Measurements from ENCODE around the gene GPR55.
"Not testable (repeated sequence)": the region's sequence is repeated elsewhere in the genome, so short reads cannot be mapped to it uniquely, and the experiment has no call there.

The GPR55 gene

GRCh38 chr2:230924470-230925341 is at the start of gene GPR55:
Gene GPR55 (minus strand): TSS chr2:230925242. CDS start chr2:230910962, 14,280 bp downstream.
- no peak for DNase-seq (ENCODE audit: low read depth, low spot score)

DNA sequence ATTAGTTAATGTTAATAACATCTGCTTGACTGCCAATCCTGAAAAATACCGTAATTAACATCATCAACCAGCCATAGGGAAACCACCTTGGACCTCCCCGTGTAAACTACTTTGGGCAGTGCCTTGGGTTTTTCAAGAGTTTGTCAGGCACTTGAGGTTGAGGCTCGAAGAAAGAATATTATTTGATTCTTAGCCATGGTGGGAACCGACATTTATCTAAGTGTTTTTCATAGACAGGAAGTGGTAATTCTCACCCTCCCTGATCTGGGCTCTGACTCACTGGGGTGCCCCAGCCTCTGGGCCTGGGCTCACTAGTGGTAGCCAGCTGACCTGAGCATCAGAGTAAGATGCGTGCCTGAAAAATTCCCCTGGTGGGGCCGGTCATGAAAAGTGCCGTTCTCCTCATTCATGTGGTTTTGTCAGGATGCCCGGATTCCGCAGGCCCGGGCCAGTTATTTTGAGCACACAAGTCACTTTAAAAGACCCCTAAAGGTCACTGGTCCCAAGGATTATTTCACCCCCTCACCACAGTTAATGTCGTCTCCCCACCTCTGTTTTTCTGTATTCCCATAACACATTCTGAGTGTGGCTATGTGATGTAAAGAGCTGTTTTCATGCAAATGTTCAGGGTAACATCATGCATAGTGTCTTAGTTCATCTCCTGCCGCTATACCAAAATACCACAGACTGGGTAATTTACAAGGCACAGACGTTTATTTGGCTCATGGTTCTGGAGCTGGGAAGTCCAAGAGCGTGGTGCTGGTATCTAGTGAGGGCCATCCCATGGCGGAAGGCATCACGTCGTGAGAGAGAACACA is 49.3 kb upstream of the GPR55 start:
- no peak for DNase-seq (ENCODE audit: low read depth, low spot score)

- DNase-seq (ENCODE audit: low read depth, low spot score), result no peak
Measured at GRCh38 chr2:230972046-230972445, 47.0 kb upstream of the GPR55 start.

DNA sequence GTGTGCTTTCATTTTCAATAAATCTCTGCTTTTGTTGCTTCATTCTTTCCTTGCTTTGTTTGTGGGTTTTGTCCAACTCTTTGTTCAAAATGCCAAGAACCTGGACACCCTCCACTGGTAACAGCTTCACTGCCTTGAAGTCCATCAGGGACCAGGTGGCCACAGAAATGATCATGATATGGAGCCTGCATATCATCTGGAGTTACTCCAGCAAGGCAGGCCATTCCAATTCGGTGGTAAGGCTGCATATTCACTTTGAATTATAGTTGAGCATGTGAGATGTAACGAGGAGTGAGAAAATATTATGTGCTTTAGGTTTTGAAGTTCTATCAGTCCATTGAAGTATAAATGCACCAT is 44.6 kb upstream of the GPR55 start:
- no peak for DNase-seq (ENCODE audit: low read depth, low spot score)

DNA sequence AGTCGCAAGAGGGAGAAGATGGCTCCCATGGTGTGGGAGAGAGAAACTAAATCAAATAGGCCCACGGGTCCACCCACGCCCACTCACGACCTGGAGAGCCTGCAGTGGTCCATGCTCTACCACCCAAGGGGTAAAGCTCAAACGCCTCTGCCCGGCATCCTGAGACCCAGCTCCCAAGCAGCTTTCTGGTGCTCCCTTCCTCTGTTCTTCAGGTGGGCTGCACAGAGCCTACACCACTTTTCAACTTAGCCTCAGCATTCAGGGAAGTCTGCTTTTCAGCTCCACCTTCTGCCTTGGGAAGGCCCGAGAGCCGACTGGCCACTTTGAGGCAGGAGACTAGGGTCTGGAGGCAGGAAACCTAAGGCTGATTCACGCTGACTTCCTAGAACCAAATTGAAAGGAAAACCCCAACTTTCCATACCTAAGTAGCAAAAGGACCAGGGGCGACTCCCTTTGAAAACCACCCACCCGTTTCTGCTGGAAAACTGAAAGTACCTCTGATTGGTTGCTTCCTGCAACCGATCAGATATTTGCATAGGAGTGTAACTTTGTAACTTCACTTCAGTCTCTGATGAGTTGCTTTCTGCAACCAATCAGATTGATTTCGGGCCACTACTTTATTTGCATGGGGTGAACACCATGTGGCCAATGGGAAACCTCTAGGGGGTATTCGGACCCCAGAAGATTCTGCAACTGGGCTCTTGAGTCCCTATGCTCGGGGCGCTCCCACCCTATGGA is 44.0 kb upstream of the GPR55 start:
- no peak for DNase-seq (ENCODE audit: low read depth, low spot score)

GRCh38 chr2:230968314-230968713 is 43.3 kb upstream of the GPR55 start:
- DNase-seq (ENCODE audit: low read depth, low spot score), result not testable (repeated sequence)

GRCh38 chr2:230967113-230967512 is 42.1 kb upstream of the GPR55 start:
- DNase-seq (ENCODE audit: low read depth, low spot score), result no peak

- no peak for DNase-seq (ENCODE audit: low read depth, low spot score)
Measured at GRCh38 chr2:230964136-230964730, 39.2 kb upstream of the GPR55 start.

GRCh38 chr2:230961091-230961491 is 36.0 kb upstream of the GPR55 start:
- no peak for DNase-seq (ENCODE audit: low read depth, low spot score)

- DNase-seq (ENCODE audit: low read depth, low spot score), result no peak
Measured at GRCh38 chr2:230960026-230960425, 35.0 kb upstream of the GPR55 start.

DNA sequence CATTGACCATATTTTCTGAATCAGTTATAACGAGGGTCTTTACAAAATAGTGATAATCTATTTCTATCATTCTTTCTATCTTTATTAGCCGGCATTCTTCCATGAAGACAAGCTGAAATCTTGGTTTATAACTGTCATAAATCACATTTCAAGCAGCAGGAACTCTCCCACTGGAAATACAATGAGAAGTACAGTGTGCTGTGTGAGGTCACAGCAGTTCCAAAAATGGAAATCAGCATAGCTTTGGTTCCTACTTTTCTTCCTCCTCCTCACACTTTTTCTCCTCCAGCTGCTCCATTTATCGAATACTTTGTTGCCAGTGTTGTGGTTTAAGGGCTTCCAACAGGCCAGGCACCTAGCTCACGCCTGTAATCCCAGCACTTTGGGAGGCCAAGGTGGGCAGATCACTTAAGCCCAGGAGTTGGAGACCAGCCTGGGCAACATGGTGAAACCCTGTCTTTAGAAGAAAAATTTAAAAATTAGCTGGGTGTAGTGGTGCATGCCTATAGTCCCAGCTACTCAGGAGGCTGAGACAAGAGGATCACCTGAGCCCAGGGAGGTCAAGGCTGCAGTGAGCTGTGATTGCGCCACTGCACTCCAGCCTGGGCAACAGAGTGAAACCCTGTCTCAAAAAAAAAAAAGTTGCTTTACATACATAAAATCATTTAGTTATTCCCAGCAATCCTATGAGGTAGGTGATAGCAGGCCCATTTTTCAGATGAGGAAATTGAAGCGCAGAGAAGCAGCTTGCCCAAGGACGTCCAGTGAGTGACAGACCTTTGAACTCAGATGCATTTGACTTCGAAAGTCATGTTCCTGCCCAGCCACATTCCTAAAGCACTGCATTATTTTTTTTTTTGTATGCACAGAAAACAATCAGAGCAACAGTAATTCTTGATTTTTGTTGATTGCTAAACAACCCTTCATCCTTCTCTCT is 34.0 kb upstream of the GPR55 start:
- DNase-seq (ENCODE audit: low read depth, low spot score), result no peak

GRCh38 chr2:230957756-230958391 is 32.8 kb upstream of the GPR55 start:
- DNase-seq (ENCODE audit: low read depth, low spot score), result no peak

GRCh38 chr2:230956827-230957755 is 32.0 kb upstream of the GPR55 start:
- peak; percentile 23 for DNase-seq (ENCODE audit: low read depth, low spot score)

GRCh38 chr2:230955163-230955737 is 30.2 kb upstream of the GPR55 start:
- no peak for DNase-seq (ENCODE audit: low read depth, low spot score)

DNA sequence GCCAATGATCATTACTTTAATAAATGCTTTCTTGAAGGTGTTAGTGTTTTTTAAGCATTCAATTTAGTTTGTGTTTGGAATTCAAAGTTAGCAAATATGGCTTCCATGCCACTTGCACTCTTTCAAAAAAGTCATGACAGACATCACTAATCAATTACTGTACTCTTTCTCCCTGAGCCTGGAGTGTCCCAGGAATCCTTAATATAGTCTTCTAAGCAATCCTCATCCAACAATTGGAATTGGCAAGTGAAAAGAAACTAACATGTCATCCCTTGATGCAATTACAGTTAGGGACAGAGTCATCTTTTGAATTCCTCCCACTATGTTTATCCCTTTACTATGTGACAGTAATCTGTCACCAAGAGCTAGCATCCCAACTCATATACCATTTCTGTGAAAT is 29.7 kb upstream of the GPR55 start:
- no peak for DNase-seq (ENCODE audit: low read depth, low spot score)

GRCh38 chr2:230953845-230954244 is 28.8 kb upstream of the GPR55 start:
- DNase-seq (ENCODE audit: low read depth, low spot score), result no peak

DNA sequence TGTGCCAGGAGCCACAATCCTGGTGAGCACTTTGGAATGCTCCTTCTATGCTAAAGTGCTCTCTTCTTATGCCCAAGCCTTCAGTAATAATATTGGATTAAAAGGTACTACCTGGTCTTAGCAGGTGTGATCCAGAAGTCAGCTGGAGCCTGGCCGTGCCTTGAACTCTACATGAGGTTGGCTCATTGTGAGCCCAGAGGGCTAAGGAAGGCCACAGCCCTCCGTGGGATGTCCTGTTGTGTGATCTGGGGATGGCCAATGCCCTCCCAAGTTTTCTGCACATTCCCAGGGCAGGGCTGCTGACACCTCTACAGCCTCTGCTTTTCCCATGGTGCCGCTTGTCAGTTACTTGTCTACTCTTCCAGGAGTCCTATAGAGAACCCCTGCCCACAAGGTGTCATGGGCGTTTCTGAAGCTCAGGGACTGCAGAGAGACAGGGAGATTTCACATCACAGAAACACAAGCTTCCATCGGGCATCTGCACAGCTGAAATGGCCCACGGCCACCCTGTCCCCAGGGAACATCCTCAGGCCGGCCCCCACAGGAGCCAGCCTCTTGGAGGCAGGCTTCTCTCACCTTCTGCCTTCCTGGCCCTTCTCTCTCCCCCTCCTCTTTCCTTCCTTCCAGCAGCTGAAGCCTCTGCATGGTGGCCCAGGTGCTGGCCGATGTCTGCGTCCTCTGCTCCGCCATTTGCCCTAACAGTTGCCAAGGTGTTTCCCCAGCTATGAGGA is 27.3 kb upstream of the GPR55 start:
- DNase-seq (ENCODE audit: low read depth, low spot score), result no peak

GRCh38 chr2:230951396-230951795 is 26.4 kb upstream of the GPR55 start:
- DNase-seq (ENCODE audit: low read depth, low spot score), result no peak

Measured in iPS DF 19.7 (cell line).